Thyroid gland (tissue), 4 donors: ENCODE measurements around the gene NHLRC4. TPM values are rescaled to one million over a fixed set of nuclear protein-coding genes. Genes with fewer than 3 reads are reported as not detected.
A peak's percentile ranks its signal among the peaks of the same experiment; 100 is the strongest.

Experiments
- DNase-seq, 2 donors: peaks; one replicate each; pipeline ENCODE4 v3.0.0-alpha.2; 2019
- H3K27ac ChIP-seq, 3 donors: fragments of 200-600 bp; sonication (generic); 1 replicate in 2 of 3; 2 replicates in 1 of 3; pipeline ENCODE4 v1.5.1; 2016 to 2019; ENCODE audit warnings: mild to moderate bottlenecking in 1 of 3, moderate library complexity in 1 of 3
- H3K27me3 ChIP-seq: fragments of 200-600 bp; sonication (generic); one replicate; pipeline ENCODE4 v1.5.1; 2019
- H3K36me3 ChIP-seq, 2 donors: fragments of 200-600 bp; sonication (generic); one replicate each; pipeline ENCODE4 v1.5.1; 2016 to 2019
- H3K4me1 ChIP-seq, 2 donors: fragments of 200-600 bp; sonication (generic); one replicate each; pipeline ENCODE4 v1.5.1; 2017 to 2019
- H3K4me3 ChIP-seq, 3 donors: fragments of 200-600 bp; sonication (generic); replicated peaks in 1 of 3; 1 replicate in 2 of 3; 2 replicates in 1 of 3; pipeline ENCODE4 v1.5.1; 2016; ENCODE audit warnings: mild to moderate bottlenecking in 1 of 3
- H3K9me3 ChIP-seq: fragments of 200-600 bp; sonication (generic); one replicate; pipeline ENCODE4 v1.5.1; 2017
- CTCF ChIP-seq, 6 experiments: fragments of 200-600 bp in 3 of 6; fragments of 450-650 bp in 3 of 6; sonication (generic) in 3 of 6; IDR thresholded peaks; one replicate each; pipeline ENCODE4 v1.5.1; 2016 to 2019; ENCODE audit warnings: antibody characterized with exemption in 6 of 6, mild to moderate bottlenecking in 2 of 6, inconsistent platforms in 1 of 6, moderate library complexity in 1 of 6
- POLR2A ChIP-seq, 2 donors: fragments of 450-650 bp; IDR thresholded peaks; one replicate each; pipeline ENCODE4 v1.6.1; 2017; ENCODE audit warnings: antibody characterized with exemption in 2 of 2, mild to moderate bottlenecking in 2 of 2, moderate library complexity in 1 of 2
- WGBS, 2 donors: methylation state at CpG; one replicate each; pipeline ENCODE4 v1.1.5; 2017; 5-methylcytosine and 5-hydroxymethylcytosine counted together
- intact Hi-C: fragments of 100-400 bp; cut with DNase I; formaldehyde crosslinking; loops from one replicate; pipeline ENCODE4 v1.15.1; 2023
- total RNA-seq, 4 donors: library from RNA; depleted of rRNA; stranded (reverse); fragments of >200 nt; gene quantifications; one replicate each; pipeline ENCODE4 v1.2.3, GENCODE V29; 2016

Gene NHLRC4
- total RNA-seq, 4 donors from 2014 or later, result 0.63 to 0.81 (median 0.67) TPM; not detected in 1

- Histone ChIP-seq H3K4me1 (peaks cover 4 to 31% of the 10 kb centered on the region in 2 donors), H3K9me3 (no peaks in the 10 kb centered on the region), H3K36me3 (no peaks in the 10 kb centered on the region), H3K4me3 (no peak overlapping the region), H3K27me3 (no peaks in the 10 kb centered on the region), H3K27ac (no peak overlapping the region)
- TF ChIP-seq POLR2A (IDR thresholded peaks at IDR 0.05) (no peak), CTCF (IDR thresholded peaks at IDR 0.05) (no peak)
- DNase-seq, result no peak
- intact Hi-C loops, result no loop called here
- 82 to 100% methylated on average over 2 to 19 of the region's 42 CpGs for WGBS, 2 donors
Observed at GRCh38 chr16:564690-565418, 2.0 kb upstream of the NHLRC4 start.

- H3K36me3 ChIP-seq, result no peaks in the 10 kb centered on the region
- intact Hi-C loops, result no loop called here
- no peak overlapping the region for H3K4me3 ChIP-seq
- no peaks in the 10 kb centered on the region for H3K9me3 ChIP-seq
- peaks cover 6 to 33% of the 10 kb centered on the region in 2 donors for H3K4me1 ChIP-seq
- no peak overlapping the region for H3K27ac ChIP-seq
- WGBS, 2 donors, result 36 to 40% methylated on average over 10 to 14 of the region's 35 CpGs
- peak in 1 of 2 donors; percentile 21 for DNase-seq
- TF ChIP-seq CTCF (IDR thresholded peaks at IDR 0.05), result no peak
- no peak for TF ChIP-seq POLR2A (IDR thresholded peaks at IDR 0.05)
- H3K27me3 ChIP-seq, result no peaks in the 10 kb centered on the region
Observed at GRCh38 chr16:565419-566330, 1.1 kb upstream of the NHLRC4 start.

- Histone ChIP-seq H3K36me3 (no peaks in the 10 kb centered on the region), H3K27ac (no peak overlapping the region), H3K4me3 (no peak overlapping the region), H3K27me3 (no peaks in the 10 kb centered on the region), H3K9me3 (no peaks in the 10 kb centered on the region), H3K4me1 (peaks cover 7 to 35% of the 10 kb centered on the region in 2 donors)
- 89 to 94% methylated on average over 16 to 25 of the region's 35 CpGs for WGBS, 2 donors
- TF ChIP-seq POLR2A (IDR thresholded peaks at IDR 0.05), result no peak
- no peak for TF ChIP-seq CTCF (IDR thresholded peaks at IDR 0.05)
- intact Hi-C loops, result no loop called here
- DNase-seq, result no peak
Observed at GRCh38 chr16:567373-568256, 810 bp downstream of the NHLRC4 start.

- intact Hi-C loops, result no loop called here
- Histone ChIP-seq H3K36me3 (no peaks in the 10 kb centered on the region), H3K4me3 (no peak overlapping the region), H3K27ac (peak overlapping the region in 1 of 3 donors; percentile 58), H3K27me3 (no peaks in the 10 kb centered on the region), H3K9me3 (no peaks in the 10 kb centered on the region), H3K4me1 (peaks cover 7 to 35% of the 10 kb centered on the region in 2 donors)
- 77 to 79% methylated on average over 4 to 5 of the region's 11 CpGs for WGBS, 2 donors
- TF ChIP-seq CTCF (IDR thresholded peaks at IDR 0.05) (no peak), POLR2A (IDR thresholded peaks at IDR 0.05) (no peak)
- no peak for DNase-seq
Observed at GRCh38 chr16:568401-569258, 1.8 kb downstream of the NHLRC4 start.
